ENCODE measurements around the gene FILIP1L.
A peak's percentile ranks its signal among the peaks of the same experiment; 100 is the strongest.
"Not testable (repeated sequence)": the region's sequence is repeated elsewhere in the genome, so short reads cannot be mapped to it uniquely, and the experiment has no call there.

The FILIP1L gene

DNA sequence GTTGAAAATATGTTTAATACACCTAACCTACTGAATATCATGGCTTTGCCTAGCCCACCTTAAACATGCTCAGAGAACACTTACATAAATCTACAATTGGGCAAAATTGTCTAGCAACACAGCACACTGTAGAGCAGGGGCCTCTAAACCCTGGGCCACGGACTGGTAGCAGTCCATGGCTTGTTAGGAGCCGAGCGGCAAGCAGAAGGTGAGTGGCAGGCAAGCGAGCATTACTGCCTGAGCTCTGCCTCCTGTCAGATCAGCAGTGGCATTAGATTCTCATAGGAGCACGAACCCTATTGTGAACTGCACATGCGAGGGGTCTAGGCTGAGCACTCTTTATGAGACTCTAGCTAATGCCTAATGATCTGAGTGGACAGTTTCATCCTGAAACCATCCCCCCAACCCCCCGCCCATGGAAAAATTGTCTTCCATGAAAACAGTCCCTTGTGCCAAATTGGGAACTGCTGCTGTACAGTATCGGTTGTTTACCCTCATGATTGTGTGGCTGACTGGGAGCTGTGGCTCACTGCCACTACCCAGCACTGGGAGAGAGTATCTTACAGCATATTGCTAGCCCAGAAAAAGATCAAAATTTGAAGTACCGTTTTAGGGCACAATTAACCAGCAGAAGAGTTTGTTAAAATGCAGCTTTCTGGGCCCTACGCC is 270.6 kb downstream of the FILIP1L start:
- no peak for DNase-seq (ENCODE audit: low read depth in 2 of 2)

GRCh38 chr3:99842826-99843589 is 271.3 kb downstream of the FILIP1L start:
- DNase-seq (ENCODE audit: low read depth in 2 of 2), result no peak

DNA sequence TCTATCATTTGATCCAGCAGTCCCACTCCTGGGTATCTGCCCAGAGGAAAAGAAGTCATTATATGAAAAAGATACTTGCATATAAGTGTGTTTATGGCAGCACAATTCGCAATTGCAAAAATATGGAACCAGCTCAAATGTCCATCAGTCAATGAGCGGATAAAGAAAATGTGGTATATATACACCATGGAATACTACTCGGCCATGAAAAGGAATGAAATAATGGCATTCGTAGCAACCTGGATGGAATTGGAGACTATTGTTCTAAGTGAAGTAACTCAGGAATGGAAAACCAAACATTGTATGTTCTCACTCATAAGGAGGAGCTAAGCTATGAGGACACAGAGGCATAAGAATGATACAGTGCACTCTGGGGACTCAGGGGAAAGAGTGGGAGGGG is 272.4 kb downstream of the FILIP1L start:
- DNase-seq (ENCODE audit: low read depth in 2 of 2), result not testable (repeated sequence)

DNA sequence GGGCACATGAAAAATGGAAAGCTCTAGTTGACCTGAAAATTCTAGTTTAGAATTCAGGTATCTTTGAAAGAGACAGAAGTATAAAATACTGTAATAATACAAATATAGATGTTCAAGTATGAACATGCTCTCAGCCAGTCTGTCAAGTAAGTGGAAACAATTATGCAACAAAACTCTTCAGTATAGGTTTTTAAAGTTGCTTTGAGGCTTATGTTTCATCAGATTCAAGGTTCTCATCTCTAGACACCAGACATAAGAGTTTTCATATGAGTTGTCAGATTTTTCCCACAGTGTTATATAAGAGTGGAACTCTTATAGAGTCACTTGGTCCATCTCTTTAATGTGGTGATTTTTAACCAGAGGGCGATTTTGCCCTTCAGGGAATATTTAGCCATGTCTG is 274.7 kb downstream of the FILIP1L start:
- no peak for DNase-seq (ENCODE audit: low read depth in 2 of 2)

GRCh38 chr3:99838755-99839154 is 275.5 kb downstream of the FILIP1L start:
- DNase-seq (ENCODE audit: low read depth in 2 of 2), result no peak

DNA sequence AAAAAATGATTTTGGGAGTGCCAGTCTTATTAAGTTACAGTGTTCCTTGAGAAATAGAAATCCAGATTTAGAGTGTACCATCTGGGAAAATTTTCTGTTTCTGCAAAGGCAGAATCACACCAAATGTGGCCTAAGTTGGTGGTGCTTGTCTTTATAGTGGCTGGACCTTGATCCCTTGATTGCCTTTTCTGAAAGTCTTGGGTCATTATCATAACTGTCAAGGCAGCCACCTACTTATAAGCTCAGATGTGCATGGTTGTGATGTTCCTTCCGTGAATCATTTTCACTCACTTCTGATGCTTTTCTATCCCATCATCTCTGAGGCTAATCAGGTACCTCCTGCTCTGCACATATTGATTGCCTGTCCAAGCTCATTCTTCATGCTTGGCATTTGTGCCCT is 276.6 kb downstream of the FILIP1L start:
- no peak for DNase-seq (ENCODE audit: low read depth in 2 of 2)

- DNase-seq (ENCODE audit: low read depth in 2 of 2), result no peak
Measured at GRCh38 chr3:99836681-99837080, 277.6 kb downstream of the FILIP1L start.

DNA sequence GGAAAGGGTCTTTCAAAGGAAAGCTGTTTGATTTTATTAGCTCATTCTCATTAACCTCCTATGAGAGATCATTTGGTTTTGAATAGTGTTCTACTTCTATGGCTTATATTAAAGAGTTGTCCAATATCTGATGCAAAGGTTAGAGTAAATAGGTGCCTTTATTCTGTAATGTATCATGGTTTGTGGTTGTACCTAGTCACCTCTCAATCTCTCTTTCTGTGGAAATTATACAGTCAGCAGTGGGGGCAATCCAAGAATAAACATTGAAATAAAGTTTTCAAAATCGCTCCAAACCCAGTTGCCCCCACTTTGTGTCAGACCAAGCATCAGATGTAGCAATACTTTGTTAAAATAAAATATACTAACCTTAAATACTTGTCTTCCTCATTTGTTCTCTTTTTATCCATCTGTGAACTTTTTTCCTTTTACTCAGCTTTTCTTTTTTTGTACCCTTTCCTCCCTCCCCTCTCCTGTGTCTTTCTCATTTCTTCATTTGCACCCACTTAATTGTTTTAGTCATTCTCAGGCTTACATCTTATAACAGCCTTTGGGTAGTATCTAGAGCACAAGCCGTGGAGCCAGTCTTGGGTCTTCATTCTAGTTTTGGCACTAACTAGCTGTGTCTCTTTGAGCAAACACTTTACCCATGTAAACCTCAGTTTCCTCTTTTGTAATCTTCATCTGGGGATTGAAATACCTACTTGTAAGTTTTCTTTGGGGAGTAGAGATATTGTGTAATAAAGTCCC is 279.9 kb downstream of the FILIP1L start:
- no peak for DNase-seq (ENCODE audit: low read depth in 2 of 2)

- no peak for DNase-seq (ENCODE audit: low read depth in 2 of 2)
Measured at GRCh38 chr3:99833617-99834205, 280.6 kb downstream of the FILIP1L start.

GRCh38 chr3:99829844-99830243 is 284.5 kb downstream of the FILIP1L start:
- no peak for DNase-seq (ENCODE audit: low read depth in 2 of 2)

DNA sequence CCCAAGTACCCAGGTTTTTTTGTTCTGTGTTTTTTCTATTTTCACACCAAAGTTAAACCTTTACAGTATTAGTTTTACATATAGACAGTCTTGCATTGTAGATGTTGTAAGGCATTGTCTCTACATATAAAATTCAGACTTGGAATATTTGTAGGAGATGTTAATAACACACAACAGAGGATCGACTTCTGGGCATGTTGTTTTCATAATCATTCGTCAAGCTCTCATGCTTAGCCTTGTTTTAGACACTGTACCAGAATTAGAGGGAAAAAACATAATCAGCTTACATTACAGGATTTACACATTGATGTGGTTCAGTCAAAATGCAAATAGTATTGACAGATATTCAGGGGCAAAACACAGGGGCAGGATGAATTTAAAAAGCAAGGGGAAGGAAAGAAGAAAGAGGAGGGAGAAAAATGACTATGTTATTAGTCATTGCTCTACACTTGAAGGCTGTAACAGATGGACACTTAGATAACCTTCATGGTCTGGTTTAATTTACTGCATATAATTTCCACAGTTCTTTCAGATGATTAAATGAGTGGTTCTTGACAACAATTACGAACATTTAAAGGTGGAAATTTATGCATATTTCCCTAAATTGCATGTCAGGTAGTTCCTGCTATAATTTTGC is 289.2 kb downstream of the FILIP1L start:
- no peak for DNase-seq (ENCODE audit: low read depth in 2 of 2)

- no peak for DNase-seq (ENCODE audit: low read depth in 2 of 2)
Measured at GRCh38 chr3:99823723-99824711, 290.3 kb downstream of the FILIP1L start.

- no peak for DNase-seq (ENCODE audit: low read depth in 2 of 2)
Measured at GRCh38 chr3:99818818-99819217, 295.5 kb downstream of the FILIP1L start.

DNA sequence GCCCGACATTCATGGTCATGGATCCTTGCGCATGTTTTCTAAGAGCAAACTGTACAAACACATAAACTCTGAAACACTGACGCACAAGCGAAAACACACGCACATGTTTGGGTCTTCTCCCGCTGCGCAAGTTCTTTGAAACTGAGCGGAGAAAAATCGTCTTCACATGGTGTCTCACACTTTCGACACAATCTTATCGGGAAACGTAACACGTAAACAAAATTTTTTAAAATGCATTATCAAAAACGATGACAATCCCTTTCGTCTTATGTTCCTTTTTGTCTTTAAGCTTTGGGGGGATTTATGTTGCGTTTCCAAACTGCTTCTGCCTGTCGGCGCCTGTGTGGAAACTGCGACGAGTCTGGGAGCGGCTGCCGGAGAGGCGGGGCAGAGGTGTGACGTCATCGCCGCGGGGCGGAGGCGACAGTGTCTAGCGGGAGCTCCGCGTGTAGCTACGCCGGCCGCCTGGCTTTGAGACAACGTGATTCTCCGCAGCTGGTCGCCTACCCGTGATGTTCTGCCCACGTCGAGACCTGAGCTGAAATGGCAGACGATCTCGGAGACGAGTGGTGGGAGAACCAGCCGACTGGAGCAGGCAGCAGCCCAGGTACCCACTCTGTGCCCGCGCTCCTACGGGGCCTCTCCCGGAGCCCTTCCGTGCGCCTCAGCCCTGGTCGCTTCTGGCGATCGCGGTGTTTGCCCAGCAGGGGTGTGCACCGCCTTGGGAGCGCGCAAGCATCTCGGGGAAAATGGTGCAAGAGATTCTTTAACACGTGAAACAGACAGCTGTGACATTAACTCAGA is 296.7 kb downstream of the FILIP1L start, which contains the start of gene CMSS1:
Gene CMSS1, plus strand, starts transcription at position 426 of the 804 bp plus-strand sequence.
- peak; percentile 94 to 95 for DNase-seq (ENCODE audit: low read depth in 2 of 2)

GRCh38 chr3:99817047-99817436 is 297.3 kb downstream of the FILIP1L start:
- DNase-seq (ENCODE audit: low read depth in 2 of 2), result no peak

DNA sequence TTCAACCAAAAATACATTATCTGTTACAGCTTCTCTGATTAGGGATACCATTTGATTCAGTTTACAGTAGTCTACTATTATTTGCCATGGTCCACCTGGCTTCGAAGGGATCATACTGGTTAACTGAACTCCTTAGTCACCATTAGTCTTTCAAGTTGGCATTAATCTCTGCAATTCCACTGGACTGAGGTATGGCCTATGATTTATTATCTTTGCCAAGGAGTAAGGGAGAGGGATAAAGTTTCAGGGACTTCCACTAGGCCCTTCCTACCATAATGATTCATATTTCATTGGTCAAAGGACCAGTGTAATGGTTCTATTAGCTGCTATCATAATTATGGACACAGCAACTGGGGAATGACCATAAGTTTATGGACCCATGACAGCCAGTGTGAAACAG is 303.9 kb downstream of the FILIP1L start:
- no peak for DNase-seq (ENCODE audit: low read depth in 2 of 2)

DNA sequence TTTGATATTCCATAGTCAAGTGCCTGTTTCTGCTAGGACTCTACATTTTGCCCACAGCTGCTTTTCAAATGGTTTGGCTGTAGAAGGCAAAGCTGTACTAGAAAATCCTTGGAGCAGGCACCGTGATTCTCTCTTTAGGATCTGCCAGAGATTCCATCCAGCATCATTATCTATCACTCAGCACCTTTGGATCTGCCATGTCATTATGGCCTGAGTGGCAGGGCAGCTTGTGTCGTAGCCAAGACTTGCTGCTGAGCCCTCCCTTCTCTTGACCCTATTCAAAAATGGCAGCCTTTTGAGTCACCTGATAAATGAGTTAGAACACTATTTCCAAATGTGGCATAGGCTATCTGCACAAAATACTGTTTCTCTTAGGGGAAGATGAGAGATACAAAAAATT is 304.7 kb downstream of the FILIP1L start:
- no peak for DNase-seq (ENCODE audit: low read depth in 2 of 2)

DNA sequence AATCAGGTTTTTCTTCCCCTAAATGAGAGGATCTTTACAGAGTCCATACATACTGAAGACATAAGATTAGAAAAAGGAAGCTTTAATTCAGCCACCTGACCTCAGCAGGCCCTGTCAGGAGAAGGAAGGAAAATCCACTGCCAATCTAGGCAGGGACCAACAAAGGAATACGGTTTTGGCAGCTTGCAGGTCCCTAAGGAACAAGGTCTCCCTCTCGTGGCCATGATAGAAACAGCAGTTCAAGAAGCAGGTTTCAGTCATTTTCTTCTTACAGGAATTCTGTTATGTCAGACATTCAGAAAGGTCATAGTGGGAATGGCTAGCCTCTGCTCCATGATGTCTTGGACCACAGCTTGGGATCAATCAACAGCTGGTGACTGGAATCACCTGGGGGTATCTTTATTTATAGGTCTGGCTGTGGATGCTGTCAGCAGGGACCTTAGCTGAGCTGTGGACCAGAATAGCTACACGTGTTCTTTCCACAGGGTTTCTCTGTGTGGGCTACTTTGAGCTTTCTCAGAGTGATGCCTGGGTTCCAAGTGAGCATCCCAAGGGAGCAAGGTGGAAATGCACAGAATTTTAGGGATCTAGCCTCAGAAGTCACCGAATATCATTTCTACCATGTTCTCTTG is 306.0 kb downstream of the FILIP1L start:
- no peak for DNase-seq (ENCODE audit: low read depth in 2 of 2)

- DNase-seq (ENCODE audit: low read depth in 2 of 2), result no peak
Measured at GRCh38 chr3:99805160-99805559, 309.1 kb downstream of the FILIP1L start.
